GM12801 (cell line): ENCODE data around the gene LHFPL6.

Experiments used
- CTCF ChIP-seq: IDR thresholded peaks from one replicate; pipeline ENCODE4 v1.5.1; 2011; ENCODE audit warnings: control low read depth; ENCODE audit not compliant: insufficient read length; ENCODE audit errors: extremely low read depth

LHFPL6 gene

GRCh38 chr13:39422845-39423565, 180.0 kb downstream of the LHFPL6 start:
- no peak for TF ChIP-seq CTCF

GRCh38 chr13:39419876-39420275, 183.1 kb downstream of the LHFPL6 start:
- TF ChIP-seq CTCF: no peak

GRCh38 chr13:39419068-39419467, 183.9 kb downstream of the LHFPL6 start:
- no peak for TF ChIP-seq CTCF

GRCh38 chr13:39418424-39418823, 184.6 kb downstream of the LHFPL6 start:
- no peak for TF ChIP-seq CTCF

- no peak for TF ChIP-seq CTCF
Measured at GRCh38 chr13:39417643-39418042, 185.3 kb downstream of the LHFPL6 start.

GRCh38 chr13:39417131-39417530, 185.9 kb downstream of the LHFPL6 start:
- TF ChIP-seq CTCF: no peak

GRCh38 chr13:39415008-39415802, 187.8 kb downstream of the LHFPL6 start:
- no peak for TF ChIP-seq CTCF
